GM21619 (cell line): ENCODE data around the gene FOXK2.
"Not testable (repeated sequence)": the region's sequence is repeated elsewhere in the genome, so short reads cannot be mapped to it uniquely, and the experiment has no call there.

Source experiments
- ATAC-seq: cut with Tn5 transposase; IDR thresholded peaks from one replicate; pipeline ENCODE4 v1.9.1; 2021; ENCODE audit not compliant: unreplicated experiment

The FOXK2 gene

GRCh38 chr17:82528484-82529265 lies 9.1 kb downstream of the FOXK2 start:
- no peak for ATAC-seq

- ATAC-seq, result no peak
These were observed 10.4 kb downstream of the FOXK2 start for GRCh38 chr17:82529914-82530300.

GRCh38 chr17:82531431-82531881 lies 11.9 kb downstream of the FOXK2 start:
- ATAC-seq, result no peak

GRCh38 chr17:82534401-82534812 lies 14.9 kb downstream of the FOXK2 start:
- ATAC-seq, result no peak

GRCh38 chr17:82536512-82537201 lies 17.1 kb downstream of the FOXK2 start:
- ATAC-seq, result no peak

- not testable (repeated sequence) for ATAC-seq
These were observed 17.7 kb downstream of the FOXK2 start for GRCh38 chr17:82537228-82537627.

- not testable (repeated sequence) for ATAC-seq
These were observed 19.5 kb downstream of the FOXK2 start for GRCh38 chr17:82539076-82539475.

- no peak for ATAC-seq
These were observed 22.9 kb downstream of the FOXK2 start for GRCh38 chr17:82542439-82542838.

GRCh38 chr17:82544431-82545070 lies 25.0 kb downstream of the FOXK2 start:
- ATAC-seq, result no peak

- ATAC-seq, result no peak
These were observed 25.5 kb downstream of the FOXK2 start for GRCh38 chr17:82545071-82545462.

GRCh38 chr17:82547981-82548380 lies 28.4 kb downstream of the FOXK2 start:
- no peak for ATAC-seq

GRCh38 chr17:82548681-82549303 lies 29.3 kb downstream of the FOXK2 start:
- no peak for ATAC-seq

- peak; percentile 60 for ATAC-seq
These were observed 32.4 kb downstream of the FOXK2 start for GRCh38 chr17:82551779-82552457.

- ATAC-seq, result no peak
These were observed 33.0 kb downstream of the FOXK2 start for GRCh38 chr17:82552580-82552979.

- no peak for ATAC-seq
These were observed 33.8 kb downstream of the FOXK2 start for GRCh38 chr17:82553210-82553930.

GRCh38 chr17:82557510-82557909 lies 38.0 kb downstream of the FOXK2 start:
- not testable (repeated sequence) for ATAC-seq

- ATAC-seq, result no peak
These were observed 40.2 kb downstream of the FOXK2 start for GRCh38 chr17:82559566-82560251.

GRCh38 chr17:82560252-82560642 lies 40.7 kb downstream of the FOXK2 start:
- ATAC-seq, result no peak

- no peak for ATAC-seq
These were observed 41.4 kb downstream of the FOXK2 start for GRCh38 chr17:82560802-82561428.
